GM18517 (cell line): Measurements from ENCODE around the gene PRR35.
"Not testable (repeated sequence)": the region's sequence is repeated elsewhere in the genome, so short reads cannot be mapped to it uniquely, and the experiment has no call there.

Experiments
- ATAC-seq: cut with Tn5 transposase; IDR thresholded peaks from one replicate; pipeline ENCODE4 v1.9.1; 2021; ENCODE audit warnings: mild to moderate bottlenecking, moderate library complexity; ENCODE audit not compliant: unreplicated experiment

PRR35 gene

DNA sequence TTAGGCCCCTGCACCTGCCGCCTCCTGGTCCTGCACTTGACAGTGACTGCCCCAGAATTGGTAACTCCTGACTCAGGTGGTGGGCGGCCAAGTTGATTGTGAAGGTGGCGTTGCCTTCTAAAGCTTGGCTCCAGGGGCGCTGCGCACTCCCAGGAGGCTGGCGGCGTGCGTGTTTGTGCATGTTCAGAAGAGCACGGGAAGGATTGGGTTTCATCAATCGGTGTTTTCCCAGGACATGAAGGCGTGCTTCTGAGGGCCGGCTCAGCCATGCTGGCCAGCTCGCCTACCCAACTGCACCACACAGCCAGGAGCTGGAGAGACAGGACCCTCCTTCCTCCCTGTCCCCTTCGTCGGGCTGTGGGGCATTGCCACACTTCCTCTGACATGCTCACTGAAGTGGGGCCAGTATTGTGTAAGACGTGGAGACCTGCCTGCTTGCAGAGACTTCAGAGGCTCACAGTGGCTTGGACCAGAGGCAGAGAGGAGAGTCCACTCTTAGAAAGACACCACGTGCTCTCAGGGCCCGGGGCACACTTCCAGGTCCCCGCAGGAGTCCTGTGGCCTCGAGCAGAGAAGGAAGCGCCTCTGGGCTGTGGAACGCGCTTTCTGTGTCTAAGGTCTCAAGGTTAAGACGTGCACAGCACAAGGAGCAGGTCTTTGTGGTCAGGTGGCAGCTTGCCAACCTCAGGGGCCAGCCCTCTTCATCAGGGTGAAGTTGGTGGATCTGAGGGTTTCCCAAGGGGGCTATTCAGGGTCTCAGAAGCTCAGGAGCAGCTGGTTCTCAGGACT, 32.5 kb downstream of the PRR35 start:
- ATAC-seq = no peak

DNA sequence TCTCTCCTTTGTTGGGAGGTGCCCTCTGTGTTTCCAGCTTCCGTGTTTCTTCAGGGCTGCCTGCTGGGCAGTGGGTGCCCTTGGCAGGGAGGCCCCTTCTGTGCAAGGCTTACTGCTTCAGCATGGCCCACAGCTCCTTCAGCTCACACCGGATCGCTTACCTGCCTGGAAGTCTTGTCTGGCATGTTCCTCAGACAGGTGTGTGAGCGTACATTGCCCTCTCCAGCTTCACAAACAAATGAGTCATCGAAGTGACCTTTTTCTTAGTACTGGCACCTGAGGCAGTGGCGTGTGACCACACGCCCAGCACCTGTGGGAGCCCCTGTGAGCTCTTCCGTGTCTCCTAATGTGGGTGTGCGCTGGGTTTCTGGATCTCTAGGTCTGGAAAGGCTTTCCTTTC, 33.2 kb downstream of the PRR35 start:
- ATAC-seq = no peak

GRCh38 chr16:593807-594206, 33.6 kb downstream of the PRR35 start:
- no peak for ATAC-seq

- ATAC-seq = no peak
Measured at GRCh38 chr16:595094-595528, 34.9 kb downstream of the PRR35 start.

GRCh38 chr16:595942-596735, 35.9 kb downstream of the PRR35 start:
- no peak for ATAC-seq

- no peak for ATAC-seq
Measured at GRCh38 chr16:596736-597060, 36.5 kb downstream of the PRR35 start.

DNA sequence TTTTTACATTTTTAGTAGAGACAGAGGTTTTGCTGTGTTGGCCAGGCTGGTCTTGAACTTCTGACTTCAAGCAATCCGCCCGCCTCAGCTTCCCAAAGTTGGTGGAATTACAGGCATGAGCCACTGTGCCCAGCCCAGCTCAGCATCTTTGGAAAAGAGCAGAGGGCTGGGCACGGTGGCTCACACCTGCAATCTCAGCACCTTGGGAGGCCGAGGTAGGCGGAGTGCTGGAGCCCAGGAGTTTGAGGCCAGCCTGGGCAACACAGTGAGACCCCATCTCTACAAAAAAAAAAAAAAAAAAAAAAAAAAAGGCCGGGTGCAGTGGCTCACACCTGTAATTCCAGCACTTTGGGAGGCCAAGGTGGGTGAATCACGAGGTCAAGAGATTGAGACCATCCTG, 37.5 kb downstream of the PRR35 start:
- ATAC-seq = not testable (repeated sequence)

GRCh38 chr16:598823-599739, 38.9 kb downstream of the PRR35 start:
- ATAC-seq = no peak

DNA sequence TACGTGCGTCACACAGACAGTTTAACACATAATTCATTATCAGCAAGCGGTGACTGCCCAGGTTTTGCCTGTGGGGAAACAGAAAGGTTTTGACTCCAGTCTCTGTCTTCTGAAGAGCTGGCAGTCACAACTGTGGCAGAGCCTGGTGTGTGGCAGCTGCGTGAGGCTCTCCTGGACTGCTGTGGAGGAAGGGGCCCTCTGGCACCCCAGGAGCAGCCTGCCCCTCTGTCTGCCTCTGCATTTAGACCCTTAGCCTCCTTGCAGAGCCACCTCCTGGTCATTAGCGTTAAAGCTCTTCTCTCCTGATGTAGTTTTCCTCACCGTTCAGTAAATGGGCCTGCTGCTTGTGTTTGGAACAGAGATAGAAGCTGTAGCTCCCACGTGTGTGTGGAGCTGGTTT, 40.6 kb downstream of the PRR35 start:
- ATAC-seq = no peak

- no peak for ATAC-seq
Measured at GRCh38 chr16:603933-604332, 43.7 kb downstream of the PRR35 start.

DNA sequence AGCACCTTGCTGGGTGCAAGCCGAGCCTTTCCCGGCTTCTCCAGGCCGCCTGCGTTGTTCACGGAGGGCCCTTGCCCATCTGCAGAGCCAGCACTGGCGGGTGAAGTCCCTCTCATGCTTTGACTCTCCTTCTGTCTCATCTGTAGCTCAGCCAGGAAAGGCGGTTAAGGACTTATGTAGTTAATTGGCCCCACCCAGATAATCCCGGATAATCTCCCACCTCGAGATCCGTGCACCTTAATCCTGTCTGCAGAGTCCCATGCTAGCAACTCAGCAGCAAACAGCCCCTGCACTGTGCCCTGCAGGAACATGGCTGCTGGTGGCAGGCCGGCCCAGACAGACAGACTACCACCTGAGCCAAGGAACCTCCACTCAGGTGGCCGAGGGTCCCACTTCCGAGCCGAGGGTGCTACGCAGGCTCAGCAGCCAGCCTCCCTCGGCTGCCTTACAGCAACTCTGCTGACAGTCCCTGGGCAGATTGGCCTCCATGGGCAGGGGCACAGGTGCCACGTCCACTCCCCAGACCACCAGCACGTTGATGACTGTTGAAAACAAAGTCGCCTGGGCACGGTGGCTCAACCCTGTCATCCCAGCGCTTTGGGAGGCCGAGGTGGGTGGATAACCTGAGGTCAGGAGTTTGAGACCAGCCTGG, 46.6 kb downstream of the PRR35 start:
- ATAC-seq = no peak

- ATAC-seq = no peak
Measured at GRCh38 chr16:608019-608418, 47.8 kb downstream of the PRR35 start.

GRCh38 chr16:609316-609715, 49.1 kb downstream of the PRR35 start:
- ATAC-seq = no peak

DNA sequence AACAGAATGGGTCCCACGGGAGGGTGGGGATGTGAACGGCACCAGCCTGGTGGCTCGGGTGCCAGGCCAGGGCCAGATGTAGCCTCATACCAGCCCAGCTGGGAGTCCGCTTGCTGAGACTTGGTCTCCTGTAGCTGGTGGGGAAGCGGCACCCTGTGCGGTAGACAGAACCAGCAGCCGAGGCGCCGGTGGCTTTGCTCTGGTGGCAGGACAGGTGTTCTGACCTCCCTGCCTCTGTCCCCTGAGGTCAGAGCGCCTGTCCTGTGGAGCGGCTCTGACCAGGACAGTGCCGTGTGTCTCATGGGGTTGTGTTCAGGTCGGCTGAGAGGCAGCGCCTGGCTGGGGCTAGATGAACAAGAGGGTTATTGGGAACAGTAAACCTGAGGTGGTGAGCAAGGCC, 49.8 kb downstream of the PRR35 start:
- no peak for ATAC-seq

DNA sequence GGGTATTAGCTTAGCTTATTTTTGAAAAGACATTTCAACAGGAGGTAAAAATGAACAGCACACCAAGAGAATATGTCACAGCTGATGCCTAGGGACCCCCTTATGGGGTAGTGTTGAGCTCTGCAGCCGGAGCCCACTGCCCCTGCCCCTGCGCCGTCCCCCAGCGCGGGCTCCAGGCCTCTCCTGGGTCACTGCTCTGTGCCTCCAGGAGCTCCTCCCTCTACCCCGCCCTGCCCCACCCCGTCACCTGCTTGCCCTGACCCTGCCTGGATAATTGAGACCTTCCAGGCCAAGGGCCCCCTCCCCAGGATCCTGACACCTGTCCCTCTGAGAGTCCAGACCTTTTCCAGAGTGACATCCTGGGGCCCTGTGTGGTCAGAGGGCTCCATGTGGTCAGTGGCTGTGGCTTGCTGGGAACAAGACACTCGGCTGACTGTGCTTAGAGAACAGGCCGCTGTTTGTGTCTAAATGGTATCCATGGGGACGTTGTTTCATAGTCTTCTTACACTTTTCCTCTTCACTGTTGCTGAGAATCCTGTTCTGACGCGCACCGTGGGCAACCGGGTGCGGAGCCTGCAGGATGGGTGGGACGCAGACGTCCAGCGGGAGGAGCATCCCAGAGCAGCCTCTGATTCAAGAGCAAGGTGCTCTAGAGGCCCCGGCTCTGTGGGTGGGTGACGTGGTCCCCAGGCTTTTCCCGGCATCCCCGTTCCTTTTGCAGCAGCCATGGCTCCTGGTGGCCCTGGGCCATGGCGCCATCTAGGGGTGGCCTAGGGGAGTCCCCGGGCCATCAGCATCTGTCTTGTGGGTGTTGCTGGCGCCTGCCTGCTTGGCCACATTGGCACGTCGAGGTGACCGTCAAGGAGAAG, 50.6 kb downstream of the PRR35 start:
- ATAC-seq = no peak

DNA sequence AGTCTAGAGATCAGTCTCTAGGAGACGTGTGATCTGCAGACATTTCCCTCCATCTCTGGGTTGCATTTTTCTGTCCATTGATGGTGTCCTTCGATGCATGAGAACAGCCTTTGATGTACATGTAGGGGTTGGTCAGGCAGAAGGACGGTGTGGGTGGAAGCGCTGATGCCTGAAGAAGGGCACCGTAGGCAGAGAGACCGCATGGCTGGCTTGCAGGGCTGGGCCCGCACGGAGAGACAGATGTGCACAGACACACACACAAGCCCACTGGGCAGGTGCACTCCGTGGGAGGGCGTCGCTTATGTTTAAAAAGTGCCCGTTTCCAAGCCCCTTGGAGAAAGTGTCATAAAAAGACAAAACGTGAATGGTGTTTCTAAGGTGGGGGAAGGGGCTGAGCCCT, 54.9 kb downstream of the PRR35 start:
- ATAC-seq = no peak
